NCI-H2196 treated with DMSO at 0.1 percent for 48 hours (cell line): ENCODE measurements around the gene SERP1.

Experiments
- DNase-seq: peaks from one replicate; lab custom pipeline; 2025; ENCODE audit not compliant: unreplicated experiment; lab: John Stamatoyannopoulos, UW

Gene SERP1

DNA sequence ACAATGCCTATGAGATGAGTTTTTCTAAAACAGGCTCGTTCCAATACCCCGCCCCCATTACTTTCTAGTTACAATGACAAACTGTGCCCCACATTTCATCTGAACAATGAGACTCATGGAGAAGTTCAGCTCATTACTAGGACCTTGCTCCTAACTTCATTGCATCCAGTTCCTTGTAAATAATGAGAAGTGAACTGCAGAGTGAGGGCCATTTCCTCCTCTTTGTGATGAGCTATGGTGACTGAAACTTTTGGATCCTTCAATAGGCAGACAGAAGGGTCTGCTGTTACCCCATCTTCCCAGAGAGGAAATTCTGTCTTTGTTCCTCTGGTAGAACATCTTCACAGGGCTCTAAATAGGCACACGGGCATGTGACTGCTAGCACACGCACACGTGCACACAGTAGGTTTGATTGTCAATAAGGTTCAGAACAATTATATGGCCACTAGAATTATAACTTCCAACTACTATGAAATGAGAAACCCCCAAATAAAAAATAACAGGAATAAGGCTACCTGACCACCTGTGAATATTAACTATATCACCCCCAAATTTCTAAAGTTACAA is 51.8 kb downstream of the SERP1 start:
- no peak for DNase-seq
